H1 (cell line): ENCODE measurements around the gene DIO3. TPM values are rescaled to one million over a fixed set of nuclear protein-coding genes. Genes with fewer than 3 reads are reported as not detected.

Experiments used
- CTCF ChIA-PET: fragments of 300-600 bp; sonication (Branson Sonifier 250); formaldehyde crosslinking; loops from one replicate; lab custom pipeline; 2021; ENCODE audit not compliant: partially characterized antibody; lab: Charles Lee
- POLR2A ChIA-PET: fragments of 300-600 bp; sonication (Branson Sonifier 250); formaldehyde crosslinking; loops from one replicate; lab custom pipeline; 2021; ENCODE audit warnings: inconsistent platforms; ENCODE audit not compliant: partially characterized antibody; lab: Charles Lee
- DNase-seq, 2 experiments: peaks; one replicate each; pipeline versions ENCODE4 v3.0.0 to v3.0.0-alpha.2; 2010 to 2022; ENCODE audit warnings: low spot score in 2 of 2, low read depth in 1 of 2, mixed read lengths in 1 of 2
- FAIRE-seq: peaks from 2 replicates; lab custom pipeline; 2011; peaks lifted over from hg19 to GRCh38; lab: Jason Lieb, UNC
- H2AFZ ChIP-seq: 2 replicates; pipeline ENCODE4 v1.8.1; 2012; ENCODE audit warnings: low read length, inconsistent platforms
- H2AK5ac ChIP-seq: 2 replicates; pipeline ENCODE4 v1.6.1; 2013; ENCODE audit warnings: low read depth, low read length
- H2BK120ac ChIP-seq: replicated peaks from 2 replicates; pipeline ENCODE3; 2013; ENCODE audit warnings: low read depth, low read length, inconsistent platforms
- H2BK12ac ChIP-seq: 2 replicates; pipeline ENCODE4 v1.6.1; 2013; ENCODE audit warnings: low read depth, low read length
- H2BK15ac ChIP-seq: 2 replicates; pipeline ENCODE4 v1.6.1; 2013; ENCODE audit warnings: low read length
- H2BK20ac ChIP-seq: 2 replicates; pipeline ENCODE4 v1.6.1; 2013; ENCODE audit warnings: low read length
- H2BK5ac ChIP-seq: 2 replicates; pipeline ENCODE4 v1.6.1; 2013; ENCODE audit warnings: low read depth, low read length
- H3K14ac ChIP-seq: 2 replicates; pipeline ENCODE4 v1.6.1; 2013; ENCODE audit warnings: inconsistent platforms; ENCODE audit not compliant: insufficient read length
- H3K18ac ChIP-seq: 2 replicates; pipeline ENCODE4 v1.6.1; 2013; ENCODE audit warnings: low read length; ENCODE audit errors: extremely low read depth
- H3K23ac ChIP-seq: 2 replicates; pipeline ENCODE4 v1.6.1; 2013; ENCODE audit warnings: inconsistent platforms; ENCODE audit not compliant: insufficient read length
- H3K23me2 ChIP-seq: 2 replicates; pipeline ENCODE4 v1.6.1; 2013; ENCODE audit warnings: low read depth, low read length
- H3K27ac ChIP-seq: 2 replicates; pipeline ENCODE4 v1.6.1; 2011; ENCODE audit warnings: low read depth, low read length, inconsistent platforms
- H3K27me3 ChIP-seq, 4 experiments: replicated peaks in 1 of 4; 1 replicate in 1 of 4; 2 replicates in 3 of 4; pipeline versions ENCODE4 v1.6.1 to v1.8.1; 2011 to 2013; ENCODE audit warnings: low read length in 3 of 4, mild to moderate bottlenecking in 3 of 4, inconsistent platforms in 2 of 4, mixed read lengths in 2 of 4, moderate library complexity in 1 of 4; ENCODE audit not compliant: control insufficient read depth in 3 of 4, insufficient read depth in 3 of 4; ENCODE audit errors: extremely low read depth in 1 of 4
- H3K36me3 ChIP-seq, 4 experiments: 2 replicates each; pipeline versions ENCODE4 v1.6.1 to v1.8.1; 2011 to 2013; ENCODE audit warnings: mild to moderate bottlenecking in 4 of 4, low read length in 3 of 4, moderate library complexity in 2 of 4, control low read depth in 1 of 4, inconsistent platforms in 1 of 4; ENCODE audit not compliant: insufficient read depth in 4 of 4, control insufficient read depth in 2 of 4
- H3K4ac ChIP-seq: replicated peaks from 2 replicates; pipeline ENCODE3; 2013; ENCODE audit warnings: low read length, low read depth, mixed read lengths, inconsistent platforms; ENCODE audit not compliant: insufficient read length
- H3K4me1 ChIP-seq, 4 experiments: replicated peaks in 1 of 4; 1 replicate in 1 of 4; 2 replicates in 3 of 4; pipeline versions ENCODE4 v1.6.1 to v1.8.1; 2011 to 2013; ENCODE audit warnings: low read length in 3 of 4, inconsistent platforms in 2 of 4, mixed read lengths in 1 of 4; ENCODE audit not compliant: insufficient read depth in 4 of 4, control insufficient read depth in 3 of 4
- H3K4me2 ChIP-seq, 2 experiments: 2 replicates each; pipeline versions ENCODE4 v1.6.1 to v1.8.1; 2011 to 2013; ENCODE audit warnings: low read depth in 2 of 2, low read length in 2 of 2, control low read depth in 1 of 2, inconsistent platforms in 1 of 2, mild to moderate bottlenecking in 1 of 2; ENCODE audit not compliant: insufficient read depth in 1 of 2
- H3K4me3 ChIP-seq, 4 experiments: fragments of 200-600, 300-600 bp in 1 of 4; sonication (generic), shearing (Covaris generic), sonication (Bioruptor Twin) in 1 of 4; 2 replicates each; pipeline versions ENCODE4 v1.5.1 to v1.8.1; 2011 to 2016; ENCODE audit warnings: low read length in 4 of 4, low read depth in 3 of 4, control low read depth in 2 of 4, inconsistent platforms in 2 of 4, mild to moderate bottlenecking in 2 of 4, mixed read lengths in 1 of 4, moderate library complexity in 1 of 4; ENCODE audit not compliant: insufficient read depth in 2 of 4; ENCODE audit errors: extremely low read depth in 1 of 4
- H3K56ac ChIP-seq: replicated peaks from 2 replicates; pipeline ENCODE3; 2013; ENCODE audit warnings: low read depth, mild to moderate bottlenecking, mixed read lengths, low read length, inconsistent platforms; ENCODE audit not compliant: insufficient read length
- H3K79me1 ChIP-seq: 2 replicates; pipeline ENCODE4 v1.6.1; 2013; ENCODE audit warnings: low read depth, low read length, control low read depth
- H3K79me2 ChIP-seq, 2 experiments: 2 replicates each; pipeline versions ENCODE4 v1.6.1 to v1.8.1; 2012 to 2013; ENCODE audit warnings: low read length in 2 of 2, mild to moderate bottlenecking in 2 of 2, inconsistent platforms in 1 of 2; ENCODE audit not compliant: insufficient read depth in 2 of 2, control insufficient read depth in 1 of 2
- H3K9ac ChIP-seq, 4 experiments: replicated peaks in 1 of 4; 1 replicate in 1 of 4; 2 replicates in 3 of 4; pipeline versions ENCODE4 v1.6.1 to v1.8.1; 2011 to 2013; ENCODE audit warnings: low read depth in 3 of 4, low read length in 3 of 4, control low read depth in 2 of 4, mild to moderate bottlenecking in 2 of 4, moderate library complexity in 2 of 4, inconsistent platforms in 1 of 4; ENCODE audit errors: extremely low read depth in 1 of 4
- H3K9me3 ChIP-seq, 2 experiments: 2 replicates each; pipeline versions ENCODE4 v1.6.1 to v1.8.1; 2012 to 2013; ENCODE audit warnings: mild to moderate bottlenecking in 2 of 2, moderate library complexity in 2 of 2, control low read depth in 1 of 2, inconsistent platforms in 1 of 2, low read depth in 1 of 2, low read length in 1 of 2, mixed read lengths in 1 of 2; ENCODE audit not compliant: insufficient read depth in 2 of 2
- H4K20me1 ChIP-seq, 2 experiments: replicated peaks in 1 of 2; 2 replicates each; pipeline versions ENCODE3 to v1.8.1; 2011 to 2013; ENCODE audit warnings: inconsistent platforms in 2 of 2, low read length in 2 of 2, mild to moderate bottlenecking in 1 of 2; ENCODE audit not compliant: insufficient read depth in 2 of 2, control insufficient read depth in 1 of 2
- H4K5ac ChIP-seq: 2 replicates; pipeline ENCODE4 v1.6.1; 2013; ENCODE audit warnings: low read length, low read depth, mixed read lengths, inconsistent platforms; ENCODE audit not compliant: insufficient read length
- H4K8ac ChIP-seq: 2 replicates; pipeline ENCODE4 v1.8.0; 2013; ENCODE audit warnings: mild to moderate bottlenecking, moderate library complexity, low read length, inconsistent platforms; ENCODE audit not compliant: insufficient read depth; ENCODE audit errors: extremely low read depth
- H4K91ac ChIP-seq: replicated peaks from 2 replicates; pipeline ENCODE3; 2013; ENCODE audit warnings: low read length, mixed read lengths, inconsistent platforms; ENCODE audit not compliant: insufficient read length
- EP300 ChIP-seq, 2 experiments: IDR thresholded peaks; 1 replicate in 1 of 2; 2 replicates in 1 of 2; pipeline ENCODE4 v1.6.1; 2011 to 2012; ENCODE audit warnings: low read depth in 2 of 2, low read length in 2 of 2, mild to moderate bottlenecking in 2 of 2, borderline replicate concordance in 1 of 2, inconsistent platforms in 1 of 2, moderate library complexity in 1 of 2
- GABPA ChIP-seq: IDR thresholded peaks from 2 replicates; pipeline ENCODE4 v1.6.1; 2011; ENCODE audit warnings: mild to moderate bottlenecking, low read length, moderate library complexity, borderline replicate concordance; ENCODE audit not compliant: insufficient read depth
- MAFK ChIP-seq: IDR thresholded peaks from 2 replicates; pipeline ENCODE4 v1.6.1; 2012; ENCODE audit warnings: low read depth, mild to moderate bottlenecking, improper control_type of control experiment, low read length
- POLR2AphosphoS5 ChIP-seq: IDR thresholded peaks from 2 replicates; pipeline ENCODE4 v1.6.1; 2011; ENCODE audit warnings: low read depth, low read length
- WGBS, 2 experiments: shearing (Covaris generic) in 1 of 2; methylation state at CpG; one replicate each; pipeline versions ENCODE4 v1.1.6 to v1.1.7; 2013 to 2015; ENCODE audit warnings: low lambda C conversion rate in 2 of 2, mixed read lengths in 2 of 2, inconsistent platforms in 1 of 2, low coverage in 1 of 2, missing lambda C conversion rate in 1 of 2; ENCODE audit not compliant: insufficient replicate concordance in 2 of 2, insufficient coverage in 1 of 2, insufficient read length in 1 of 2; ENCODE audit errors: extremely low coverage in 1 of 2, missing lambda C conversion rate in 1 of 2; 5-methylcytosine and 5-hydroxymethylcytosine counted together
- polyA plus RNA-seq, 7 experiments: library from polyadenylated mRNA; depleted of rRNA in 3 of 7; stranded (reverse) in 5 of 7; unstranded in 2 of 7; fragments of >200 nt in 5 of 7; fragments of 200-250 nt in 2 of 7; gene quantifications; 1 replicate in 5 of 7; 2 replicates in 1 of 7; 4 replicates in 1 of 7; pipeline versions ENCODE4 v1.2.1 to v1.2.3, GENCODE V29; 2011 to 2013; ENCODE audit warnings: missing spikeins in 2 of 7, mixed read lengths in 2 of 7
- total RNA-seq: library from RNA; stranded (reverse); fragmentation: NEBNext Ultra II Directional; extraction: Animal tissue kit (Norgen Biotek cat#: 25700); gene quantifications from 2 replicates; pipeline ENCODE4 v1.2.1, GENCODE V29; 2021

DIO3 gene
- total and polyA plus RNA-seq, 2 of the 8 experiments (the other 6 are each of a cell fraction or from before 2014, with no cell fraction given) = 0.17 to 0.19 TPM

DNA sequence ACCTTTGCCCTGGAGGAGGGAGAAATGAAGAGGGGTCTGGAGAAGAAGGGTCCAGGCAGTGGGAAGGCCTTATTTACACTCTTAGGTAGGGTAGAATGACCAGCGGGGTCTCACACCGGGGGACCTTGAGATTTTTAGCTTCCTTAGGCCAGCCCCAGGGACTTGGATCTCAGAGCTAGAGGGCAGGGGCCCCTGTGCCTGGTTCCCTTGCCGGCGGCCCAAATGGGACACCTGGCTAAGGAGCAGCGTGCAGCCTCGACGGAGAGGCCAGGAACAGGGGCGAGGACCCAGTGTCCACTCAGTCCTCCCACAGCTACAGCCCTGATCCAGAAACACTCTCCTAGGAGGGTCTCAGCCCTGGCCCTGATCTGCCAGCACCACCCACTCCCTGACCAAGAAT, 41.8 kb downstream of the DIO3 start:
- H4K8ac ChIP-seq = no peak overlapping the region; the same call in 1 of the 2 replicates
- no peak overlapping the region for H2BK15ac ChIP-seq
- no peak overlapping the region for H2AFZ ChIP-seq
- no peak overlapping the region for H2BK5ac ChIP-seq
- H2BK120ac ChIP-seq = no peak overlapping the region
- no peak overlapping the region for H3K23ac ChIP-seq
- FAIRE-seq (no peak), DNase-seq (peak in 1 of 2 experiments; percentile 32)
- H4K20me1 ChIP-seq = no peaks in the 10 kb centered on the region
- no peaks in the 10 kb centered on the region for H3K9me3 ChIP-seq
- H2BK20ac ChIP-seq = no peak overlapping the region
- no peak overlapping the region for H4K91ac ChIP-seq
- no peak overlapping the region for H3K18ac ChIP-seq
- POLR2A ChIA-PET = no interaction called here
- H4K5ac ChIP-seq = no peak overlapping the region
- WGBS, 2 experiments = 84% methylated on average over 8 of the region's 8 CpGs; no CpG with 5 or more reads in 1 of the 2 experiments
- H2AK5ac ChIP-seq = no peak overlapping the region
- no peak overlapping the region for H3K4me2 ChIP-seq
- H3K4ac ChIP-seq = no peak overlapping the region
- H3K36me3 ChIP-seq = no peaks in the 10 kb centered on the region
- H3K79me1 ChIP-seq = no peaks in the 10 kb centered on the region
- no peak overlapping the region for H3K9ac ChIP-seq
- no peak overlapping the region for H3K14ac ChIP-seq
- CTCF ChIA-PET = interaction anchor here (0.6 kb wide), 1 partner anchor 367 kb away, joined by 3 read pairs; no protein-coding TSS in a partner anchor
- peaks cover 3% of the 10 kb centered on the region; the same call in 1 of the 2 replicates for H3K23me2 ChIP-seq
- no peaks in the 10 kb centered on the region for H3K79me2 ChIP-seq
- H3K27me3 ChIP-seq = no peaks in the 10 kb centered on the region
- no peak for TF ChIP-seq POLR2AphosphoS5
- TF ChIP-seq EP300 (IDR thresholded peaks at IDR 0.05; ENCODE audit: borderline replicate concordance in 1 of 2, low read depth in 2 of 2, low read length in 2 of 2) = no peak
- no peak for TF ChIP-seq GABPA
- no peak for TF ChIP-seq MAFK
- no peak overlapping the region for H3K56ac ChIP-seq
- no peak overlapping the region for H3K27ac ChIP-seq
- no peak overlapping the region for H3K4me3 ChIP-seq
- no peaks in the 10 kb centered on the region for H3K4me1 ChIP-seq
- no peak overlapping the region for H2BK12ac ChIP-seq
